ENCODE measurements around the gene DCTN3. TPM values are rescaled to one million over a fixed set of nuclear protein-coding genes. Genes with fewer than 3 reads are reported as not detected.

DCTN3 gene
- total and polyA plus RNA-seq, 2 of the 4 experiments (the other 2 are of a cell fraction), result 122 to 183 TPM

GRCh38 chr9:34634551-34635248 lies 14.4 kb upstream of the DCTN3 start:
- Histone ChIP-seq H4K91ac (ENCODE audit: insufficient read depth, low read depth, low read length) (no peak overlapping the region), H3K9me1 (ENCODE audit: insufficient read depth, low read length) (peaks cover 13% of the 10 kb centered on the region; the same call in 1 of the 2 replicates), H2AFZ (replicated peaks; ENCODE audit: low read length, poor library complexity) (no peak overlapping the region), H3K9me3 (ENCODE audit: control insufficient read depth, insufficient read depth, low read length) (no peaks in the 10 kb centered on the region), H3K18ac (ENCODE audit: low read depth, low read length) (no peak overlapping the region), H2AK5ac (ENCODE audit: low read depth, low read length) (no peak overlapping the region), H2BK5ac (ENCODE audit: low read depth, low read length, poor library complexity, severe bottlenecking) (no peak overlapping the region), H4K20me1 (ENCODE audit: insufficient read depth, low read length) (peaks cover 9% of the 10 kb centered on the region; the same call in 1 of the 2 replicates), H3K27me3 (ENCODE audit: control insufficient read depth, insufficient read depth, low read length) (peaks cover 16% of the 10 kb centered on the region), H2BK120ac (ENCODE audit: low read depth, low read length) (no peak overlapping the region), H4K8ac (ENCODE audit: low read depth in 2 of 2, low read length in 2 of 2) (no peak overlapping the region), H3K79me1 (ENCODE audit: low read depth in 1 of 2, low read length in 2 of 2) (peaks cover 13 to 36% of the 10 kb centered on the region in 2 experiments), H3K4me3 (ENCODE audit: insufficient read depth, low read depth, low read length) (no peak overlapping the region), H3K14ac (replicated peaks; ENCODE audit: low read depth, low read length) (no peak overlapping the region), H3K4me2 (ENCODE audit: low read depth, low read length) (no peak overlapping the region), H3K27ac (ENCODE audit: insufficient read depth, low read length) (no peak overlapping the region), H2BK20ac (ENCODE audit: low read depth, low read length) (no peak overlapping the region), H3K9ac (ENCODE audit: low read depth, low read length) (no peak overlapping the region), H2BK15ac (ENCODE audit: low read depth, low read length) (no peak overlapping the region), H3K4ac (ENCODE audit: low read depth, low read length) (no peak overlapping the region), H4K5ac (ENCODE audit: low read depth, low read length) (no peak overlapping the region), H3K23ac (ENCODE audit: low read depth, low read length) (no peak overlapping the region), H3K36me3 (ENCODE audit: control insufficient read depth, insufficient read depth, low read length) (peaks cover 6% of the 10 kb centered on the region), H2AK9ac (replicated peaks; ENCODE audit: low read depth, low read length, poor library complexity) (no peak overlapping the region), H3K4me1 (ENCODE audit: control insufficient read depth, insufficient read depth, low read length) (peaks cover 4% of the 10 kb centered on the region), H3K56ac (ENCODE audit: extremely low read depth, insufficient read depth, low read length) (no peak overlapping the region)
- TSS peak; percentile 86 for BruUV-seq (replicated peaks)
- CTCF ChIA-PET, result interaction anchor here (1.3 to 1.7 kb wide), 3 partner anchors 12 to 30 kb away, joined by 3 to 16 read pairs (median 6); partner anchors contain the start of genes DCTN3 and GALT
- TF ChIP-seq RFX5 (IDR thresholded peaks at IDR 0.05; ENCODE audit: low read depth, low read length) (no peak), RAD21 (IDR thresholded peaks at IDR 0.05; ENCODE audit: low read length) (no peak), USF2 (IDR thresholded peaks at IDR 0.05; ENCODE audit: low read depth, low read length) (no peak)
- DNase-seq (no peak), ATAC-seq (ENCODE audit: low read depth) (no peak)
- POLR2A ChIA-PET (ENCODE audit: unreplicated experiment), result no interaction called here
- intact Hi-C loops (cut with micrococcal nuclease) (loop anchor here (1.0 kb wide), 2 partner anchors 22 to 86 kb away; partner anchors contain the start of gene RPP25L), dilution Hi-C loops (cut with HindIII; ENCODE audit: low sequenced_read_pairs, unreplicated experiment) (no loop called here), in situ Hi-C loops (cut with MboI; ENCODE audit: low sequenced_read_pairs) (no loop called here)
- WGBS, 2 experiments (ENCODE audit: extremely low coverage in 2 of 2, insufficient read length in 1 of 2), result no CpG with 5 or more reads among the region's 3 CpGs

Data from IMR-90 (cell line).